Endothelial cell of umbilical vein (primary cell): Measurements from ENCODE around the gene ALDOC. TPM values are rescaled to one million over a fixed set of nuclear protein-coding genes. Genes with fewer than 3 reads are reported as not detected.

ENCODE experiments used
- BruUV-seq: library from RNA; stranded (reverse); fragments of 400-500 nt; replicated peaks from 2 replicates; lab custom pipeline; 2021; lab: Mats Ljungman, UMichigan
- CTCF ChIA-PET: fragments of 300-600, 350-600 bp; sonication (Branson Sonifier 250); formaldehyde crosslinking; loops from one replicate; lab custom pipeline; 2021; ENCODE audit warnings: antibody characterized with exemption, inconsistent platforms; lab: Charles Lee
- POLR2A ChIA-PET: fragments of 300-600, 350-600 bp; sonication (Branson Sonifier 250); formaldehyde crosslinking; loops from one replicate; lab custom pipeline; 2021; ENCODE audit warnings: antibody characterized with exemption, inconsistent platforms; lab: Charles Lee
- DNase-seq: peaks from one replicate; pipeline ENCODE4 v3.0.0-alpha.2; 2011; ENCODE audit warnings: low read depth, low spot score
- FAIRE-seq: peaks from 2 replicates; lab custom pipeline; 2011; peaks lifted over from hg19 to GRCh38; lab: Jason Lieb, UNC
- H2AFZ ChIP-seq: 2 replicates; pipeline ENCODE4 v1.6.0; 2012; ENCODE audit warnings: low read depth, low read length, control low read depth, inconsistent platforms
- H3K27ac ChIP-seq: 2 replicates; pipeline ENCODE4 v1.5.1; 2011; ENCODE audit warnings: low read depth, mild to moderate bottlenecking, control low read depth, low read length, moderate library complexity; ENCODE audit not compliant: insufficient read depth
- H3K27me3 ChIP-seq, 2 experiments: 2 replicates each; pipeline versions ENCODE4 v1.6.0 to v1.6.1; 2011; ENCODE audit warnings: low read length in 2 of 2, mixed read lengths in 1 of 2; ENCODE audit not compliant: control insufficient read depth in 2 of 2, insufficient read depth in 2 of 2
- H3K36me3 ChIP-seq, 2 experiments: 2 replicates in 1 of 2; 3 replicates in 1 of 2; pipeline ENCODE4 v1.5.1; 2011; ENCODE audit warnings: low read length in 2 of 2, mild to moderate bottlenecking in 1 of 2, moderate library complexity in 1 of 2; ENCODE audit not compliant: control insufficient read depth in 2 of 2, insufficient read depth in 2 of 2; ENCODE audit errors: extremely low read depth in 1 of 2
- H3K4me1 ChIP-seq: 3 replicates; pipeline ENCODE4 v1.5.1; 2011; ENCODE audit warnings: mild to moderate bottlenecking, low read length; ENCODE audit not compliant: control insufficient read depth, insufficient read depth; ENCODE audit errors: extremely low read depth
- H3K4me2 ChIP-seq: 2 replicates; pipeline ENCODE4 v1.6.1; 2011; ENCODE audit warnings: low read length, control low read depth, mixed read lengths; ENCODE audit not compliant: insufficient read depth
- H3K4me3 ChIP-seq, 3 experiments: fragments of 200-600 bp in 1 of 3; sonication (generic), shearing (Covaris generic) in 1 of 3; replicated peaks in 1 of 3; 2 replicates each; pipeline ENCODE4 v1.5.1; 2011 to 2016; ENCODE audit warnings: control low read depth in 3 of 3, low read length in 3 of 3, mild to moderate bottlenecking in 2 of 3, inconsistent platforms in 1 of 3, low read depth in 1 of 3, moderate library complexity in 1 of 3; ENCODE audit not compliant: insufficient read depth in 1 of 3
- H3K79me2 ChIP-seq: 2 replicates; pipeline ENCODE4 v1.6.0; 2012; ENCODE audit warnings: low read length, inconsistent platforms; ENCODE audit not compliant: control insufficient read depth, insufficient read depth
- H3K9ac ChIP-seq: replicated peaks from 2 replicates; pipeline ENCODE3; 2011; ENCODE audit warnings: low read length, control low read depth; ENCODE audit not compliant: insufficient read depth; ENCODE audit errors: extremely low read depth
- H3K9me1 ChIP-seq: replicated peaks from 3 replicates; pipeline ENCODE4 v1.6.0; 2011; ENCODE audit warnings: mild to moderate bottlenecking, low read length; ENCODE audit not compliant: control insufficient read depth, insufficient read depth; ENCODE audit errors: extremely low read depth
- H3K9me3 ChIP-seq: replicated peaks from 2 replicates; pipeline ENCODE4 v1.5.1; 2012; ENCODE audit warnings: low read length, inconsistent platforms; ENCODE audit not compliant: control insufficient read depth, insufficient read depth
- H4K20me1 ChIP-seq: replicated peaks from 2 replicates; pipeline ENCODE3; 2011; ENCODE audit warnings: mild to moderate bottlenecking, low read length; ENCODE audit not compliant: control insufficient read depth, insufficient read depth; ENCODE audit errors: extremely low read depth
- FOS ChIP-seq: IDR thresholded peaks from 2 replicates; pipeline ENCODE4 v1.6.1; 2011; ENCODE audit warnings: mild to moderate bottlenecking, low read length, moderate library complexity, borderline replicate concordance; ENCODE audit not compliant: insufficient read depth
- JUN ChIP-seq: IDR thresholded peaks from 2 replicates; pipeline ENCODE4 v1.6.1; 2011; ENCODE audit warnings: borderline replicate concordance, low read depth; ENCODE audit not compliant: insufficient read length, insufficient read depth
- POLR2AphosphoS5 ChIP-seq: IDR thresholded peaks from 2 replicates; pipeline ENCODE4 v1.6.1; 2012; ENCODE audit warnings: low read depth, mild to moderate bottlenecking, control low read depth, low read length, moderate library complexity; ENCODE audit not compliant: insufficient read depth
- dilution Hi-C: fragments of 300-500 bp; cut with MboI; formaldehyde crosslinking; loops from one replicate; pipeline ENCODE4 v1.15.0; 2019; ENCODE audit warnings: low sequenced_read_pairs; ENCODE audit not compliant: extremely low pct_ligation_motif_present
- intact Hi-C: fragments of 100-400 bp; cut with micrococcal nuclease; formaldehyde crosslinking; loops from one replicate; pipeline ENCODE4 v1.10.0; 2022
- polyA plus RNA-seq, 4 experiments: library from polyadenylated mRNA; depleted of rRNA in 3 of 4; stranded (reverse) in 3 of 4; unstranded in 1 of 4; fragments of >200 nt; gene quantifications; 2 replicates each; pipeline versions ENCODE4 v1.2.1 to v1.2.3, GENCODE V29; 2011 to 2012; ENCODE audit warnings: missing spikeins in 1 of 4
- total RNA-seq: library from RNA; stranded (reverse); gene quantifications from 2 replicates; pipeline ENCODE4 v1.2.3, GENCODE V29; 2021
- TF ChIP-seq, protein P1 (sequence below), 2 donors: IDR thresholded peaks; 1 replicate in 1 of 2; 2 replicates in 1 of 2; pipeline ENCODE4 v1.5.1; 2011; ENCODE audit warnings: low read length in 2 of 2, mild to moderate bottlenecking in 2 of 2, moderate library complexity in 2 of 2, control low read depth in 1 of 2, inconsistent platforms in 1 of 2, low read depth in 1 of 2; ENCODE audit not compliant: insufficient read depth in 1 of 2; ENCODE audit errors: extremely low read depth in 1 of 2

Gene ALDOC
- total and polyA plus RNA-seq, 2 donors (not counting 3 experiments of a cell fraction or from before 2014, with no cell fraction given), result 7.2 to 18.9 TPM

DNA sequence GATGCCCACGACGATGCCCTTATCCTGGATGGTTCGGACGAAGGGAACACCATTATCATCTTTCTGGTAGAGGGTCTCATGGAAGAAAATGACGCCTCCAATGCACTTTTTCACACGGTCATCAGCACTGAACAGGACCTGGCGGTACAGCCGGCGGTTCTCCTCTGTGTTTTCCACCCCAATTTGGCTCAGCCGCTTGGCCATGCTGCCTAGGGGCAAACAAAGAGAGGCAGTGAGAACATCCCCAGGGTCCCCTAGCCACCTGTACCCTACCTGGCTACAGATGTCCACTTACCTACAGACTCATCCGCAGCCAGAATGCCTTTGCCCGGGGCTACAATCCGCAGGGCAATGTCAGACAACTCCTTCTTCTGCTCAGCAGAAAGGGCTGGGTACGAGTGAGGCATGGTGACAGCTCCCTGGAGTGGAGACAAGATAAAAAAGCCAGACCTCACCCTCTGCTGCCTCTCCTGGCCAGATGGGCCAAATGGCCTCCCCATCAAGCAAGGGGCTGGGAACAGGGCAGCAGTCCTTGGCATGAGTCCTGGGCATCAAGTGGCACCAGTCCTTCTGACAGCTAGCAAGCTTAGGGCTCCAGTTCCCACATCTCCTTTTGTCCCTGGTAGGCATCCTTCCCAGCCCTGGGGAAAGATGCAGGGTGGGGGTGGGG is 1.4 kb downstream of the ALDOC start:
- intact Hi-C loops (no loop called here), dilution Hi-C loops (no loop called here)
- TF ChIP-seq POLR2AphosphoS5, result no peak
- TF ChIP-seq FOS, result no peak
- TF ChIP-seq JUN, result no peak
- FAIRE-seq, result no peak
- Histone ChIP-seq H3K27me3 (no peaks in the 10 kb centered on the region), H3K36me3 (peaks cover 5 to 6% of the 10 kb centered on the region in 2 experiments), H3K9me3 (no peaks in the 10 kb centered on the region), H3K4me3 (no peak overlapping the region), H2AFZ (no peak overlapping the region), H3K4me1 (peaks cover 10% of the 10 kb centered on the region), H3K9me1 (no peaks in the 10 kb centered on the region), H3K9ac (no peak overlapping the region), H3K4me2 (no peak overlapping the region), H3K27ac (no peak overlapping the region), H4K20me1 (no peaks in the 10 kb centered on the region), H3K79me2 (peaks cover 6% of the 10 kb centered on the region)
- CTCF ChIA-PET, result no interaction called here
- DNase-seq, result no peak
- POLR2A ChIA-PET, result interaction anchor here (0.5 kb wide), 1 partner anchor 292 kb away, joined by 5 read pairs; no protein-coding TSS in a partner anchor
- no TSS peak for BruUV-seq

DNA sequence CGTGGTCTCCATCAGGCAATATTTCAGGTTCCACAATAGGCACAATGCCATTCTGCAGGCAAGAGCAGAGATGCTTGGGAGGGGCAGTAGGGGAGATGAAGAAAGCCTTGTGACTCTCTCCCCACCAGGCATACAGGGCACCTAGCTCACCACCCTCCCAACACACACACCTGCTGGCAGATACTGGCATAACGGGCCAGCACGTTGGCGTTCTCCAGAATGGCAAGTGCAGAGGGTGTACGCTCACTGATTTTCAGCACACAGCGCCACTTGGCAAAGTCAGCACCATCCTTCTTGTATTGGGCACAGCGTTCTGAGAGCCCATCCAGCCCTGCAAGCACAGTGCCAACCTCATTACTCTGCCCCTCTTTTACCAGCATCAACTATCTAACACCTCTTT is 2.2 kb downstream of the ALDOC start:
- Histone ChIP-seq H3K9ac (no peak overlapping the region), H3K27me3 (no peaks in the 10 kb centered on the region), H4K20me1 (no peaks in the 10 kb centered on the region), H3K4me1 (peaks cover 12% of the 10 kb centered on the region), H3K9me1 (no peaks in the 10 kb centered on the region), H3K79me2 (peaks cover 12% of the 10 kb centered on the region), H3K4me3 (no peak overlapping the region), H3K4me2 (no peak overlapping the region), H2AFZ (no peak overlapping the region), H3K9me3 (no peaks in the 10 kb centered on the region), H3K36me3 (peaks cover 3 to 5% of the 10 kb centered on the region in 2 experiments), H3K27ac (no peak overlapping the region)
- BruUV-seq, result no TSS peak
- CTCF ChIA-PET, result no interaction called here
- DNase-seq (no peak), FAIRE-seq (no peak)
- POLR2A ChIA-PET, result no interaction called here
- dilution Hi-C loops, result no loop called here
- TF ChIP-seq, protein P1, sequence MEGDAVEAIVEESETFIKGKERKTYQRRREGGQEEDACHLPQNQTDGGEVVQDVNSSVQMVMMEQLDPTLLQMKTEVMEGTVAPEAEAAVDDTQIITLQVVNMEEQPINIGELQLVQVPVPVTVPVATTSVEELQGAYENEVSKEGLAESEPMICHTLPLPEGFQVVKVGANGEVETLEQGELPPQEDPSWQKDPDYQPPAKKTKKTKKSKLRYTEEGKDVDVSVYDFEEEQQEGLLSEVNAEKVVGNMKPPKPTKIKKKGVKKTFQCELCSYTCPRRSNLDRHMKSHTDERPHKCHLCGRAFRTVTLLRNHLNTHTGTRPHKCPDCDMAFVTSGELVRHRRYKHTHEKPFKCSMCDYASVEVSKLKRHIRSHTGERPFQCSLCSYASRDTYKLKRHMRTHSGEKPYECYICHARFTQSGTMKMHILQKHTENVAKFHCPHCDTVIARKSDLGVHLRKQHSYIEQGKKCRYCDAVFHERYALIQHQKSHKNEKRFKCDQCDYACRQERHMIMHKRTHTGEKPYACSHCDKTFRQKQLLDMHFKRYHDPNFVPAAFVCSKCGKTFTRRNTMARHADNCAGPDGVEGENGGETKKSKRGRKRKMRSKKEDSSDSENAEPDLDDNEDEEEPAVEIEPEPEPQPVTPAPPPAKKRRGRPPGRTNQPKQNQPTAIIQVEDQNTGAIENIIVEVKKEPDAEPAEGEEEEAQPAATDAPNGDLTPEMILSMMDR (IDR thresholded peaks at IDR 0.05; ENCODE audit: extremely low read depth in 1 of 2, insufficient read depth in 1 of 2, low read depth in 1 of 2, low read length in 2 of 2), result peak in 1 of 2 donors; percentile 0
- no peak for TF ChIP-seq FOS
- intact Hi-C loops, result no loop called here
